ENCODE measurements around the gene COPS4. TPM values are rescaled to one million over a fixed set of nuclear protein-coding genes. Genes with fewer than 3 reads are reported as not detected.

Gene COPS4
- total RNA-seq, 1 donor from 2014 or later, result 92.4 TPM

GRCh38 chr4:82989575-82990429 lies 45.2 kb upstream of the COPS4 start:
- no peaks in the 10 kb centered on the region for H3K27me3 Mint-ChIP-seq (ENCODE audit: insufficient read depth, low read depth)
- Histone ChIP-seq H3K9ac (no peak overlapping the region), H3K4me1 (no peaks in the 10 kb centered on the region), H3K4me3 (no peak overlapping the region), H2AFZ (replicated peaks) (no peak overlapping the region), H3K9me3 (ENCODE audit: low read depth) (no peaks in the 10 kb centered on the region), H3K36me3 (no peaks in the 10 kb centered on the region), H3K27ac (no peak overlapping the region), H3K4me2 (no peak overlapping the region), H4K20me1 (ENCODE audit: low read depth) (no peaks in the 10 kb centered on the region), H3F3A (ENCODE audit: low read depth) (no peaks in the 10 kb centered on the region), H3K27me3 (no peaks in the 10 kb centered on the region), H3K79me2 (ENCODE audit: low read depth) (peaks cover 46% of the 10 kb centered on the region)
- peaks cover 6% of the 10 kb centered on the region for H3K36me3 Mint-ChIP-seq
- H3K9me3 Mint-ChIP-seq, result peaks cover 4% of the 10 kb centered on the region
- H3K4me1 Mint-ChIP-seq, result no peaks in the 10 kb centered on the region
- no peak for DNase-seq (ENCODE audit: low spot score)
- TF ChIP-seq CTCF (IDR thresholded peaks at IDR 0.05) (no peak), EZH2phosphoT487 (IDR thresholded peaks at IDR 0.05) (no peak), EZH2 (IDR thresholded peaks at IDR 0.05) (no peak)
- H3K27ac Mint-ChIP-seq, result peak overlapping the region; percentile 47
- H3K4me3 Mint-ChIP-seq, result no peak overlapping the region

- no peak overlapping the region for H3K4me3 Mint-ChIP-seq
- Histone ChIP-seq H3K79me2 (ENCODE audit: low read depth) (peaks cover 56% of the 10 kb centered on the region), H3K4me1 (no peaks in the 10 kb centered on the region), H3K4me3 (no peak overlapping the region), H3K36me3 (no peaks in the 10 kb centered on the region), H3F3A (ENCODE audit: low read depth) (no peaks in the 10 kb centered on the region), H3K27ac (no peak overlapping the region), H3K9me3 (ENCODE audit: low read depth) (no peaks in the 10 kb centered on the region), H3K27me3 (no peaks in the 10 kb centered on the region), H3K9ac (no peak overlapping the region), H2AFZ (replicated peaks) (no peak overlapping the region), H3K4me2 (no peak overlapping the region), H4K20me1 (ENCODE audit: low read depth) (peaks cover 2% of the 10 kb centered on the region)
- peaks cover 2% of the 10 kb centered on the region for H3K4me1 Mint-ChIP-seq
- no peaks in the 10 kb centered on the region for H3K27me3 Mint-ChIP-seq (ENCODE audit: insufficient read depth, low read depth)
- no peaks in the 10 kb centered on the region for H3K9me3 Mint-ChIP-seq
- no peak for TF ChIP-seq EZH2phosphoT487 (IDR thresholded peaks at IDR 0.05)
- TF ChIP-seq EZH2 (IDR thresholded peaks at IDR 0.05), result no peak
- no peak for TF ChIP-seq CTCF (IDR thresholded peaks at IDR 0.05)
- H3K36me3 Mint-ChIP-seq, result peaks cover 2% of the 10 kb centered on the region
- H3K27ac Mint-ChIP-seq, result no peak overlapping the region
- no peak for DNase-seq (ENCODE audit: low spot score)
Measured at GRCh38 chr4:82994834-82995233, 40.1 kb upstream of the COPS4 start.

GRCh38 chr4:82998898-82999297 lies 36.1 kb upstream of the COPS4 start:
- H3K27me3 ChIP-seq, result no peaks in the 10 kb centered on the region
- Mint-ChIP-seq H3K27ac (no peak overlapping the region), H3K9me3 (no peaks in the 10 kb centered on the region), H3K27me3 (ENCODE audit: insufficient read depth, low read depth) (peaks cover 2% of the 10 kb centered on the region), H3K4me1 (peaks cover 2% of the 10 kb centered on the region), H3K4me3 (no peak overlapping the region), H3K36me3 (peaks cover 2% of the 10 kb centered on the region)
- no peak overlapping the region for H3K4me3 ChIP-seq
- H3K9me3 ChIP-seq (ENCODE audit: low read depth), result no peaks in the 10 kb centered on the region
- TF ChIP-seq EZH2phosphoT487 (IDR thresholded peaks at IDR 0.05) (no peak), CTCF (IDR thresholded peaks at IDR 0.05) (no peak)
- H3K36me3 ChIP-seq, result no peaks in the 10 kb centered on the region
- no peak overlapping the region for H3K27ac ChIP-seq
- H3K9ac ChIP-seq, result no peak overlapping the region
- no peaks in the 10 kb centered on the region for H3K4me1 ChIP-seq
- H4K20me1 ChIP-seq (ENCODE audit: low read depth), result peaks cover 6% of the 10 kb centered on the region
- H2AFZ ChIP-seq (replicated peaks), result no peak overlapping the region
- no peaks in the 10 kb centered on the region for H3F3A ChIP-seq (ENCODE audit: low read depth)
- H3K4me2 ChIP-seq, result no peak overlapping the region
- peaks cover 48% of the 10 kb centered on the region for H3K79me2 ChIP-seq (ENCODE audit: low read depth)
- no peak for DNase-seq (ENCODE audit: low spot score)

Data from neural progenitor cell (in vitro differentiated cells).